MM.1S (cell line): ENCODE data around the gene CISH.

Experiments used
- CTCF ChIP-seq: fragments of 300-600 bp; sonication (generic); IDR thresholded peaks from 2 replicates; pipeline ENCODE4 v1.5.1; 2016; ENCODE audit warnings: antibody characterized with exemption, low read length, mixed read lengths
- EZH2 ChIP-seq: fragments of 300-600 bp; sonication (generic); optimal IDR thresholded peaks from 2 replicates; pipeline ENCODE3; 2017; ENCODE audit warnings: low read depth, mild to moderate bottlenecking, antibody characterized with exemption, low read length, mixed read lengths
- EZH2phosphoT487 ChIP-seq: fragments of 300-600 bp; sonication (generic); IDR thresholded peaks from 2 replicates; pipeline ENCODE4 v1.6.1; 2018; ENCODE audit warnings: antibody characterized with exemption, low read length

GRCh38 chr3:50557915-50558314 lies 53.7 kb downstream of the CISH start:
- TF ChIP-seq CTCF, result no peak
- TF ChIP-seq EZH2phosphoT487, result no peak
- no peak for TF ChIP-seq EZH2
